ENCODE measurements around the gene RUNX2.

- TF ChIP-seq POLR2A (IDR thresholded peaks at IDR 0.05) = no peak
- TF ChIP-seq, protein P1, sequence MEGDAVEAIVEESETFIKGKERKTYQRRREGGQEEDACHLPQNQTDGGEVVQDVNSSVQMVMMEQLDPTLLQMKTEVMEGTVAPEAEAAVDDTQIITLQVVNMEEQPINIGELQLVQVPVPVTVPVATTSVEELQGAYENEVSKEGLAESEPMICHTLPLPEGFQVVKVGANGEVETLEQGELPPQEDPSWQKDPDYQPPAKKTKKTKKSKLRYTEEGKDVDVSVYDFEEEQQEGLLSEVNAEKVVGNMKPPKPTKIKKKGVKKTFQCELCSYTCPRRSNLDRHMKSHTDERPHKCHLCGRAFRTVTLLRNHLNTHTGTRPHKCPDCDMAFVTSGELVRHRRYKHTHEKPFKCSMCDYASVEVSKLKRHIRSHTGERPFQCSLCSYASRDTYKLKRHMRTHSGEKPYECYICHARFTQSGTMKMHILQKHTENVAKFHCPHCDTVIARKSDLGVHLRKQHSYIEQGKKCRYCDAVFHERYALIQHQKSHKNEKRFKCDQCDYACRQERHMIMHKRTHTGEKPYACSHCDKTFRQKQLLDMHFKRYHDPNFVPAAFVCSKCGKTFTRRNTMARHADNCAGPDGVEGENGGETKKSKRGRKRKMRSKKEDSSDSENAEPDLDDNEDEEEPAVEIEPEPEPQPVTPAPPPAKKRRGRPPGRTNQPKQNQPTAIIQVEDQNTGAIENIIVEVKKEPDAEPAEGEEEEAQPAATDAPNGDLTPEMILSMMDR (IDR thresholded peaks at IDR 0.05) = no peak
These were observed 319.5 kb downstream of the RUNX2 start for GRCh38 chr6:45647341-45648261.

Measured in uterus (tissue), 2 donors.